GM12801 (cell line): ENCODE results near the gene TSG101.

Experiments
- TF ChIP-seq, protein P1 (sequence below): IDR thresholded peaks from one replicate; pipeline ENCODE4 v1.5.1; 2011; ENCODE audit warnings: control low read depth; ENCODE audit not compliant: insufficient read length; ENCODE audit errors: extremely low read depth

TSG101 gene, protein sequence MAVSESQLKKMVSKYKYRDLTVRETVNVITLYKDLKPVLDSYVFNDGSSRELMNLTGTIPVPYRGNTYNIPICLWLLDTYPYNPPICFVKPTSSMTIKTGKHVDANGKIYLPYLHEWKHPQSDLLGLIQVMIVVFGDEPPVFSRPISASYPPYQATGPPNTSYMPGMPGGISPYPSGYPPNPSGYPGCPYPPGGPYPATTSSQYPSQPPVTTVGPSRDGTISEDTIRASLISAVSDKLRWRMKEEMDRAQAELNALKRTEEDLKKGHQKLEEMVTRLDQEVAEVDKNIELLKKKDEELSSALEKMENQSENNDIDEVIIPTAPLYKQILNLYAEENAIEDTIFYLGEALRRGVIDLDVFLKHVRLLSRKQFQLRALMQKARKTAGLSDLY

DNA sequence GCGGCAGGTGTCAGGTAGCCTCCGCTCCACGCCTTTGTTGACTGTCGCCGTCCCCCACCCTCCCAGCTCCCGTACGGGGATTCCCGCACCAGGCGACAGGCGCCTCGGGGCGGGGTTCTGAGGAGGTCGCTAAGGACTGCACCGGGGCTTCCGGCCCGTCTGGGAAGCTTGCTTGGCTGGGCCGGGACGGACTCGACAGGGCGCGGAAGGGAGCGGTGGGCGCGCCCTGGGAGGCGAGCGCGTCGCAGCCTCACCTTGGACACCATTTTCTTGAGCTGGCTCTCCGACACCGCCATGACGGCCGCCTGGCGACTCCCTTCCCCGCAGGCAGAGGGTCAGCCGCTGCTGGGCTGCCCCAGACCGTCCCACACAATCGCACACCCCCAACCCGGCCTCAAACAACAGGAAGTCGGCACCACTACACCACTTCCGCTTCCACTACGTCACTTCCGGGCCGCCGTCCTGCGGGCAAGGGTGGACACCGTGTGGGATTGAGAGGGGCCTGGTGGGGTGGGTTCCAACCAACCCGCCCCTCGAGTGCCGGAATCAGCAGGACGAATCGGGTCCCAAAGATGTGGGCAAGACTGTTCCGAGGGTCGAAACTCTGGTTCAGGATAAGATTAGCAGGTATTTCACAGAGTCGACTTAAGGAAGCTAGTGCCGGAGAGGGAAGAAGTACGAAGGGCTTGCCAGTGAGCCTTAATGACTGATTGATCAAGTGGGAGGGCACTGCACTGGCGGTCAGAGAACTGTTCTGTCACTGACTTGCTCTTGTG lies at the start of gene TSG101:
Gene TSG101 (minus strand): TSS at position 422 of the 776 bp plus-strand sequence. CDS start 126 bp downstream, at position 296.
- TF ChIP-seq, protein P1, sequence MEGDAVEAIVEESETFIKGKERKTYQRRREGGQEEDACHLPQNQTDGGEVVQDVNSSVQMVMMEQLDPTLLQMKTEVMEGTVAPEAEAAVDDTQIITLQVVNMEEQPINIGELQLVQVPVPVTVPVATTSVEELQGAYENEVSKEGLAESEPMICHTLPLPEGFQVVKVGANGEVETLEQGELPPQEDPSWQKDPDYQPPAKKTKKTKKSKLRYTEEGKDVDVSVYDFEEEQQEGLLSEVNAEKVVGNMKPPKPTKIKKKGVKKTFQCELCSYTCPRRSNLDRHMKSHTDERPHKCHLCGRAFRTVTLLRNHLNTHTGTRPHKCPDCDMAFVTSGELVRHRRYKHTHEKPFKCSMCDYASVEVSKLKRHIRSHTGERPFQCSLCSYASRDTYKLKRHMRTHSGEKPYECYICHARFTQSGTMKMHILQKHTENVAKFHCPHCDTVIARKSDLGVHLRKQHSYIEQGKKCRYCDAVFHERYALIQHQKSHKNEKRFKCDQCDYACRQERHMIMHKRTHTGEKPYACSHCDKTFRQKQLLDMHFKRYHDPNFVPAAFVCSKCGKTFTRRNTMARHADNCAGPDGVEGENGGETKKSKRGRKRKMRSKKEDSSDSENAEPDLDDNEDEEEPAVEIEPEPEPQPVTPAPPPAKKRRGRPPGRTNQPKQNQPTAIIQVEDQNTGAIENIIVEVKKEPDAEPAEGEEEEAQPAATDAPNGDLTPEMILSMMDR, result no peak

DNA sequence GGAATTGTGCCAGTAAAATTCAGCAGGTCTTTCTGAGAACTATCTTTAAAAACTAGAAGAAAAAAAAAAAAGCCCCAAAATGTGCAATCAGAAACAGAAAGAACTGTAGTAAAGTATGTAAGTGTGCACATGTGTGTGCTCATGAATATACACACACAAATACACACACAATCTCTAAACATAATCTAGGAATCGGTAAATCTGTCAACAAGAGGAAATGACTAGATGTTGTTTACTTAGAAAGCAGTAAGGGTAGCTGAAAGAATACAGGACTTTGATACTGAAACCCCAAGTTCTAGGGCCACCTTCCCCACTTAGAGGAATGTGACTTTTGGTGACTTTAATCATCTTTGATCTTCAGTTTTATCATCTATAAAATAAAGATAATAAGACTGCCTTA lies 48.6 kb upstream of the TSG101 start:
- TF ChIP-seq, protein P1, result no peak

DNA sequence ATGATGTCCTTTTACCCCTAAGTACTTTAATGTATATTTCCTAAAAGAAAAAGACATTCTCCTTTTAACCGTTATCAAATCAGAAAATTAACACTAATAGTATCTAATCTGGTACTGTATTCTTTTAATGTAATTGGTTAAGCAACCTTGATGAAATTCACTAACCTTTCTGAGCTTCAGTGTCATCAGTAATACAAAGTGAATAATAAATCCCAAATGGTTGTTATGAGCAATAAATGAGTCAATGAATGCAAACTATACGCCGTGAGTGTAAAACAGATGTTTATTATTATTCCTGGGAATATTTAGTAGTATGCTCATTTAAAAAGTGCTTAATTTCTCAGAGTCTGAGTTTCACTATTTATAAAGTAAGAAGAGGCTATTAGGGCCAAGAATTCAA lies 40.3 kb upstream of the TSG101 start:
- TF ChIP-seq, protein P1, result no peak

DNA sequence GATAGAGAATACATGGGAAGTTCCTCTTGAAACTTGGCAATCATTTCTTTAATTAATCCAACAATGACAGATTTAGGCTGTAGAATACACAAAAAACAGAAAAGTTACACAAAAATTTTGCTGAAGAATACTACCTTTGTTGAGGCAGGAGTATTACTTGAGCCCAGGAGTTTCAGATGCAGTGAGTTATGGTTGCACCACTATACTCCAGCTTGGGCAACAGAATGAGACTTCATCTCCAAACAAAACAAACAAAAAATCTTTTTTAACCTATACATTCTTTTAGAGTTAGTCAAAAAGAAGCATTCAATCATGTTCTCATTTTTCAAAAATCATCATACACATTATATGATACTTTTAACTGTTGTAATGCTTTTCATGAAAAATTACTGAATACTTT lies 39.7 kb upstream of the TSG101 start:
- TF ChIP-seq, protein P1, result no peak

DNA sequence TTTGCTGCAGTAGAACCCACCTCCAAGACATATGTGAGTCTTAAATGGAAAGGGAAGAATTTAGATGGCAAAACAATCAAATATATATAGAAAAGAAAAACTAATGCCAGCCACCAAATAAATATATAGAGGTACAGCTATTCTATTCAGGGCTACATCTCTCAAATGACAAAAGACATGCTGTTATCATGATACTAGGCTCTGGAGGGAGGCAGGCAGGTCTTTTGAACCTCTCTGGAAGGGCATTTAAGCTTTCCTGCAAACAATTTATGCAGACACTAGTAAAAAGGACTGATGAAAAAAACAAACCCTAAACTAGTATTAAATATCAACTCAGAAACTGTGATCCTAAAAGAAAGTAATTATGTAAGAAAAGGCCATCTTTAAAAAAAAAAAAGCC lies 37.4 kb upstream of the TSG101 start:
- TF ChIP-seq, protein P1, result no peak

DNA sequence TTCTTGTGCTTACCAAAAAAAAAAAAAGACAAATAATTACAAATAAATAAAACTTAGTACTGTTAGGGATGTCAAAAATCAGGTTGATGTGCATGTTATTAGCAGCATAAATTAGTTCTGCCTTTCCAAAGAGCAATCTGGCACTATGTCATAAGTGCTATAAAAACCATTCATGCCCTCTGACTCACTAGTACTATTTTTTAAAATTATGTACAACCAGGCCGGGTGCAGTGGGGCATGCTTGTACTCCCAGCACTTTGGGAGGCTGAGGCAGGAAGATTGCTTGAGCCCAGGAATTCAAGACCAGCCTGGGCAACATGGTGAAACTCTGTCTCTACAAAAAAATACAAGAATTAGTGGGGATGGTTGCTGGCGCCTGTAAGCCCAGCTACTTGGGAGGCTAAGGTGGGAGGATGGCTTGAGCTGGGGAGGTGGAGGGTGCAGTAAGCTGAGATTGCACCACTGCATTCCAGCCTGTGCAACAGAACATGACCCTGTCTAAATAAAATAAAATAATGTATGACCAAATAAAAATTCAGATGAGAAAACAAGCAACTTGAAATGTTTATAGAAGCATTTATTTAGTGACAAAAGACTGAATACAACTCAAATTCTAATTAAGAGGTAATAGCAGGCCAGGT lies 36.5 kb upstream of the TSG101 start:
- TF ChIP-seq, protein P1, result no peak

DNA sequence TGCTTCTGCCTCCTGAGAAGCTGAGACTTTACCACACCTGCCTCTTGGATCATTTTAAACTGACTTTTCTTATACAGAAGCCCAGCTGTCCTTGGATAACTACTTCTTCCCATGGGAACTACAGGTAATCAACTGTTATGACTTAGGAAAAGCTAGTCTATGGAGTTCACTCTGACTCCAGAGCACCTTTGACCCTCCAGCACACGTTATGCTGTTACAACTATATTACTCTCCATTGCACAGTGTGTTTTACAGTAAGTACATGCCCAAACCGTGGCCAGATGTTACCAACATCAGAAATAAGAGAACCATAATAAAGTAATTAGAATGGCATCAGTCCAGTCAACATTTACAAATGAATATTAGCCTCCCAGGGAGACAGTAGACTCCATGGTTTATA lies 21.3 kb upstream of the TSG101 start:
- TF ChIP-seq, protein P1, result no peak
